ENCODE data around the gene NTSR2.

The NTSR2 gene

DNA sequence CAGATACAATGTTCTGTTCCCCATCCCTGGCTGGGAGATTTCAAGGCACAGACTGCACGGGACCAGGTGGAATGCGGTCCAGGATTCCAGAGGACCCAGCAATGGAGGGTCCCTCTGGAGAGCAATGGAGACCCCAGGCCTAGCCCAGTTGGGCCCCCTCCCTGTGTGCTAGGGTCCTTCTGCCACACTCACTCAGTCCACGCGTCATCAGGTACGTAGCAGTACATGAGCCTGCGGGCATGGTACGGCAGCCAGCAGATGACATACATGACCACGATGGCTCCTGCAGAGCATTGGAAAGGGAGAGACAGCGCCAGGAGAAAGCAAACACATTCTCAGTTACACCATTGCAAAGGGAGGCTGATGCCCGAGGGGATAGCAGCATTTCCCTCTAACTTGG, 10.1 kb downstream of the NTSR2 start:
- in situ Hi-C loops (cut with MboI; ENCODE audit: low sequenced_read_pairs, unreplicated experiment) = no loop called here
- no peak for DNase-seq (ENCODE audit: low spot score)
- TF ChIP-seq, protein P1, sequence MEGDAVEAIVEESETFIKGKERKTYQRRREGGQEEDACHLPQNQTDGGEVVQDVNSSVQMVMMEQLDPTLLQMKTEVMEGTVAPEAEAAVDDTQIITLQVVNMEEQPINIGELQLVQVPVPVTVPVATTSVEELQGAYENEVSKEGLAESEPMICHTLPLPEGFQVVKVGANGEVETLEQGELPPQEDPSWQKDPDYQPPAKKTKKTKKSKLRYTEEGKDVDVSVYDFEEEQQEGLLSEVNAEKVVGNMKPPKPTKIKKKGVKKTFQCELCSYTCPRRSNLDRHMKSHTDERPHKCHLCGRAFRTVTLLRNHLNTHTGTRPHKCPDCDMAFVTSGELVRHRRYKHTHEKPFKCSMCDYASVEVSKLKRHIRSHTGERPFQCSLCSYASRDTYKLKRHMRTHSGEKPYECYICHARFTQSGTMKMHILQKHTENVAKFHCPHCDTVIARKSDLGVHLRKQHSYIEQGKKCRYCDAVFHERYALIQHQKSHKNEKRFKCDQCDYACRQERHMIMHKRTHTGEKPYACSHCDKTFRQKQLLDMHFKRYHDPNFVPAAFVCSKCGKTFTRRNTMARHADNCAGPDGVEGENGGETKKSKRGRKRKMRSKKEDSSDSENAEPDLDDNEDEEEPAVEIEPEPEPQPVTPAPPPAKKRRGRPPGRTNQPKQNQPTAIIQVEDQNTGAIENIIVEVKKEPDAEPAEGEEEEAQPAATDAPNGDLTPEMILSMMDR (IDR thresholded peaks at IDR 0.05; ENCODE audit: borderline replicate concordance, control extremely low read depth, extremely low read depth, insufficient read depth, missing control alignments) = no peak

DNA sequence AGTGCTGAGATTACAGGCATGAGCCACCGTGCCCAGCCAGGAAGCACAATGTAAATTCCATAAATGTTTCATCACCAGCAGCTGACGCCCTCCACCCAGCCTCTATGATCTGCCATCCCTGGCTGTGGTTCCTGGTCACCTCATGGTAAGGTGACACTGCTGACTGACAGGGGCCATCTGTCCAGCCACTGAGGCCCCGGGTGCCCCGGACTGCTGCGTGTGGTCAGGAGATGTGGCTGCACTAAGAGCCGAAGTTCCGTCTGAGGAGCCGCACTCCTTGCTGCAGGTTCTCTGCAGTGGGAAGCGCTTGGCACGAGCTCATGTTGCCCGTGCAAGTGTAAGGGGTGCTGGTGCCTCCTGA, 10.9 kb downstream of the NTSR2 start:
- TF ChIP-seq, protein P1 (IDR thresholded peaks at IDR 0.05; ENCODE audit: borderline replicate concordance, control extremely low read depth, extremely low read depth, insufficient read depth, missing control alignments) = no peak
- no peak for DNase-seq (ENCODE audit: low spot score)
- in situ Hi-C loops (cut with MboI; ENCODE audit: low sequenced_read_pairs, unreplicated experiment) = no loop called here

DNA sequence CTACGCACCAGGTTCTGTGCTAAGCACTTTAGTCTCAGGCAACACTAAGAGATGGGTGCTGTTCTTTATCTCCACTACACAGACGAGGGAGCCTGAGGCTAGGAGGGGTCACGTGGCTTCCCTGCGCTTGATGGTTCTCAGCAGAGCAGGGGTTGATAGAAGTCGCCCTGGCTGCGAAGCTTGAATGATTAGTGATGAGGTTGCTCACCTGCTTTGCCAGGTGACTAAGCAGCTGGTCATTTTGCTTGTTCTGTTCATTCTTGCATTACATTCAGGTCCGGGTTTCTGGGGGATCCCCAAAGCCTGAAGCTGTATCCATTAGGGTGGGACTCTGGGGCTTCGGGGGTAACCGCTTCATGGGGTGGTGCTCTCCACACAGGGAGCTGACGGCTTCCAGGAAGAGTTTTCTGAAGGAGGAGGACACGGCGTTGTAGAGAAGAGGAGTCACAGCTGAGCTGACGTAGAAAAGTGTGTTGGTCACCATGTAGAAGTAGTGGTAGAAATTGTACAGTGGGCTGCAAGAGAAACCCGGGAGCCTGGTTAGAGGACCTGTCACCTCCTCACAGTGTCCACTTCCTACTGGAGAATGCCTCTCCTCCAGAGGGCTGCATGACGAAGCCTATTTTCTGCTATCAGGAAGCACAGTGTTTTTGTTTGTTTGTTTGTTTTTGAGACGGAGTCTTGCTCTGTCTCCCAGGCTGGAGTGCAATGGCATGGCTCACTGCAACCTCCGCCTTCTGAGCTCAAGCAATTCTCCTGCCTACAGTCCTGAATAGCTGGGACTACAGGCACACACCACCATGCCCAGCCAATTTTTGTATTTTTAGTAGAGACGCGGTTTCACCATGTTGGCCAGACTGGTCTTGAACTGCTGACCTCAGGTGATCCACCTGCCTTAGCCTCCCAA, 11.5 kb downstream of the NTSR2 start:
- no peak for DNase-seq (ENCODE audit: low spot score)
- TF ChIP-seq, protein P1 (IDR thresholded peaks at IDR 0.05; ENCODE audit: borderline replicate concordance, control extremely low read depth, extremely low read depth, insufficient read depth, missing control alignments) = no peak
- in situ Hi-C loops (cut with MboI; ENCODE audit: low sequenced_read_pairs, unreplicated experiment) = no loop called here

DNA sequence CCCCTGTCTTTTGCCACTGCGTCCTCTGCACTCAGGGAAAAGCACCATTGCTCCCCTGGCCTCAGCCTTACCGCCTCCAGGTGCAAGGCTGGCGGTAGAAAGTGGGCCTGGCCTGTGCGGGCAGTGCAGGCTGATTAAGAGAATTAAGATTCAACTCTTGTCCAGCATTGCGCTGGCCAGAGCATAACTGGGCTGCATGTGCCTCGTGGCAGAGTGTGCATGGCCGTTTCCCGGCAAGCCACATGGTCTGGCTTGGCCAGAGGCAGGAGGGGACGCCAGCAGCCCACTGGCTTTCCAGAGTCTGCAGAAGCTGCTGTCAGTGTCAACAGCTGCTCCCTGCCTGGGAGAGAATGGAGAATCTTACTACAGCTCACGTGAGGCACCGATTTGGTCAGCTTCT, 12.3 kb downstream of the NTSR2 start:
- TF ChIP-seq, protein P1 (IDR thresholded peaks at IDR 0.05; ENCODE audit: borderline replicate concordance, control extremely low read depth, extremely low read depth, insufficient read depth, missing control alignments) = no peak
- DNase-seq (ENCODE audit: low spot score) = no peak
- in situ Hi-C loops (cut with MboI; ENCODE audit: low sequenced_read_pairs, unreplicated experiment) = no loop called here

DNA sequence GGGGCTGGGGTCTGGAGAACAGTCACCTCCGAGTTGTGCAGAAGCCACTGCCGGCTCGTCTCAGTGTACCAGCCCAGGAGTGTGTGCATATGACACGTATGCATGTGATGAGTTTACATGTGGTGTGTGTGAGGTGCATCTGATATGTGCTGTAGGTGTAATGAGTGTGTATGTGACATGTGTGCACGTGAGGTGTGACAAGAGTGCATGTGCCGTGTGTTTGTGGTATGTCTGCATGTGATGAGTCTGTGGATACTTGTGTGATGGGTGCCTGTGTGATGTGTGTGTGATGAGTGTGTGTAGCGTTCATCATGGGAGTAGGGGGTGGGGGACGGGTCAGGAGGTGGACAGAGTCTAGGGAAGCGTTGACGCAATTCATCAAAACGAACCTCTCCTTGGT, 12.8 kb downstream of the NTSR2 start:
- no peak for DNase-seq (ENCODE audit: low spot score)
- TF ChIP-seq, protein P1 (IDR thresholded peaks at IDR 0.05; ENCODE audit: borderline replicate concordance, control extremely low read depth, extremely low read depth, insufficient read depth, missing control alignments) = no peak
- in situ Hi-C loops (cut with MboI; ENCODE audit: low sequenced_read_pairs, unreplicated experiment) = no loop called here

DNA sequence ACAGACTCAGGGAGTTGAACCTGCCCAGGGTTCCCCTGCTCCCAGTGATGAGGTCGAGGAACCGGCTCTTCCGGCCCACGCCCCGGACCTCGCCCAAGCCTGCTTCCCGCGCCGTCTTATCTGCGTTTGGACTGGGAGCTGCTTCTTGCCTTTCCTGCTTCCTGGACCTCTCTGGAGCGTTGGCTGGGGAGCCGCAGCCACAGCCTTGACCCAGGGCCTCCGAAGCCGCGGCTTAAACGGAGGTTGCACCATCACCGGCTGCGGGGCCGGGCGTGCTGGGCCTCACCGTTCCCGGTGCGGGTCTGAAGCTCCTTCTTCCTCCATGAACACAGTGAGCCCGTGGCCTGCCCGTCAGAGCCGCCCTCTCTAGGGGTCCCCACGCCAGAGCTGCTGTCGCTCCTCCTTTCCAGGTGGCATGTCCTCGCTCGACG, 13.3 kb downstream of the NTSR2 start:
- no peak for DNase-seq (ENCODE audit: low spot score)
- in situ Hi-C loops (cut with MboI; ENCODE audit: low sequenced_read_pairs, unreplicated experiment) = no loop called here
- TF ChIP-seq, protein P1 (IDR thresholded peaks at IDR 0.05; ENCODE audit: borderline replicate concordance, control extremely low read depth, extremely low read depth, insufficient read depth, missing control alignments) = no peak
